Left ventricle myocardium inferior (tissue), 1 donor: Measurements from ENCODE around the gene ARPC4. TPM values are rescaled to one million over a fixed set of nuclear protein-coding genes. Genes with fewer than 3 reads are reported as not detected.

Source experiments
- DNase-seq: peaks from one replicate; pipeline ENCODE4 v3.0.0-alpha.2; 2020
- H3K27ac ChIP-seq: fragments of 200-600 bp; replicated peaks from 2 replicates; pipeline ENCODE4 v1.8.0; 2021
- H3K27me3 ChIP-seq: fragments of 200-600 bp; 2 replicates; pipeline ENCODE4 v1.8.0; 2021; ENCODE audit warnings: low read depth
- H3K36me3 ChIP-seq: fragments of 200-600 bp; 2 replicates; pipeline ENCODE4 v1.8.0; 2021
- H3K4me1 ChIP-seq: fragments of 200-600 bp; 2 replicates; pipeline ENCODE4 v1.8.0; 2021
- H3K4me3 ChIP-seq: fragments of 200-600 bp; 2 replicates; pipeline ENCODE4 v1.8.0; 2021; ENCODE audit warnings: mild to moderate bottlenecking, moderate library complexity
- H3K9me3 ChIP-seq: fragments of 200-600 bp; replicated peaks from 2 replicates; pipeline ENCODE4 v1.8.0; 2021
- CTCF ChIP-seq: fragments of 200-600 bp; IDR thresholded peaks from 2 replicates; pipeline ENCODE4 v1.8.0; 2021; ENCODE audit warnings: antibody characterized with exemption, mild to moderate bottlenecking, borderline replicate concordance
- intact Hi-C: fragments of 100-400 bp; cut with micrococcal nuclease; formaldehyde crosslinking; loops from one replicate; pipeline ENCODE4 v1.11.0; 2022
- long read RNA-seq: library from polyadenylated mRNA; unstranded; transcript quantifications from one replicate; pipeline ENCODE4 v2.0.0, GENCODE V29; 2021
- total RNA-seq: library from RNA; stranded (reverse); fragmentation: NEBNext Ultra II Directional; extraction: Animal tissue kit (Norgen Biotek cat#: 25700); gene quantifications from one replicate; pipeline ENCODE4 v1.2.1, GENCODE V29; 2021
- donor health status: DM: no; HTN: yes; CAD: no; lungs with severe emphysema.

Gene ARPC4
- total RNA-seq: 52.9 TPM
- long read RNA-seq, transcript ARPC4-201 (6 exons, 2,582 nt): major isoform, 53 of 68 reads
- long read RNA-seq, partial matches to known transcripts: 7 of 68 reads
- long read RNA-seq, other reads (novel, unspliced or antisense): 6 of 68 reads

- Histone ChIP-seq H3K4me3 (peak within 1 kb of the TSS; percentile 98), H3K4me1 (peaks cover 61% of the 10 kb centered on the region), H3K36me3 (peaks cover 55% of the 10 kb centered on the region), H3K27ac (peak within 1 kb of the TSS; percentile 99), H3K27me3 (no peaks in the 10 kb centered on the region), H3K9me3 (no peaks in the 10 kb centered on the region)
- TF ChIP-seq CTCF: peak; percentile 33
- DNase-seq: peak; percentile 94
- intact Hi-C loops: no loop called here
Observed at GRCh38 chr3:9792405-9793160, at the start of gene ARPC4, which contains the start of gene TADA3. ARPC4 (plus strand) TSS chr3:9793082; CDS start chr3:9793122, 40 bp downstream. TADA3 (minus strand) TSS chr3:9792473; CDS start chr3:9791466, 1,007 bp downstream.

- H3K27me3 ChIP-seq: no peaks in the 10 kb centered on the region
- no peak overlapping the region for H3K4me3 ChIP-seq
- no peak for DNase-seq
- intact Hi-C loops: no loop called here
- H3K9me3 ChIP-seq: no peaks in the 10 kb centered on the region
- no peak overlapping the region for H3K27ac ChIP-seq
- H3K4me1 ChIP-seq: no peaks in the 10 kb centered on the region
- TF ChIP-seq CTCF: no peak
- peaks cover 99% of the 10 kb centered on the region for H3K36me3 ChIP-seq
Observed at GRCh38 chr3:9743548-9743947, 49.3 kb upstream of the ARPC4 start.

- intact Hi-C loops: no loop called here
- H3K36me3 ChIP-seq: peaks cover 92% of the 10 kb centered on the region
- H3K27me3 ChIP-seq: no peaks in the 10 kb centered on the region
- H3K4me3 ChIP-seq: no peak overlapping the region
- no peak for TF ChIP-seq CTCF
- no peaks in the 10 kb centered on the region for H3K9me3 ChIP-seq
- no peak for DNase-seq
- H3K4me1 ChIP-seq: peaks cover 5% of the 10 kb centered on the region
- no peak overlapping the region for H3K27ac ChIP-seq
Observed at GRCh38 chr3:9744162-9744561, 48.7 kb upstream of the ARPC4 start.

- H3K4me1 ChIP-seq: peaks cover 12% of the 10 kb centered on the region
- DNase-seq: no peak
- H3K9me3 ChIP-seq: no peaks in the 10 kb centered on the region
- H3K27ac ChIP-seq: no peak overlapping the region
- no peak for TF ChIP-seq CTCF
- no peak overlapping the region for H3K4me3 ChIP-seq
- peaks cover 79% of the 10 kb centered on the region for H3K36me3 ChIP-seq
- H3K27me3 ChIP-seq: no peaks in the 10 kb centered on the region
- intact Hi-C loops: no loop called here
Observed at GRCh38 chr3:9745521-9745920, 47.4 kb upstream of the ARPC4 start.

GRCh38 chr3:9746330-9746729 lies 46.6 kb upstream of the ARPC4 start:
- H3K27me3 ChIP-seq: no peaks in the 10 kb centered on the region
- peaks cover 74% of the 10 kb centered on the region for H3K36me3 ChIP-seq
- intact Hi-C loops: no loop called here
- no peak for DNase-seq
- peaks cover 21% of the 10 kb centered on the region for H3K4me1 ChIP-seq
- TF ChIP-seq CTCF: no peak
- no peak overlapping the region for H3K4me3 ChIP-seq
- no peak overlapping the region for H3K27ac ChIP-seq
- no peaks in the 10 kb centered on the region for H3K9me3 ChIP-seq
